ENCODE data around the gene FAM170B.

Gene FAM170B

DNA sequence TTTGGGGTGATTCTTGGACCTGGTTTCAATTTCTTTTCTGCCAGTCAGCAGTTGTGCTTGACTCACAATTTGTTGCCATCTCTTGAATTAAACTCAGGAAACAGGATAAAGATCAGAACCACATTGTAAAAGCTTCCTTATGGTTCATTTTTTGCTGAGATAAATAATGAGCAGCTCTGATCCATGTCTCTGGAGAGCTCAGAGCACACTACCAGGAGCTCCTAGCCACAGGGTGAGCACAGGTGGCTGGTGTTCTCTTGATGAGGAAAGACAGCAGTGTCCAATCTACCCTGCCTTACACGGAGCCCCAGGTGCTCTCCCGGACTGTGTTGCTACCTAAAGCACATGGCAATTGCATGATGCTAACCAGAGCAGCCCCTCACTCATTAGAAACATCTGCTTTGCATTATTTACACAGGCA, 17.2 kb upstream of the FAM170B start:
- no peak for DNase-seq

DNA sequence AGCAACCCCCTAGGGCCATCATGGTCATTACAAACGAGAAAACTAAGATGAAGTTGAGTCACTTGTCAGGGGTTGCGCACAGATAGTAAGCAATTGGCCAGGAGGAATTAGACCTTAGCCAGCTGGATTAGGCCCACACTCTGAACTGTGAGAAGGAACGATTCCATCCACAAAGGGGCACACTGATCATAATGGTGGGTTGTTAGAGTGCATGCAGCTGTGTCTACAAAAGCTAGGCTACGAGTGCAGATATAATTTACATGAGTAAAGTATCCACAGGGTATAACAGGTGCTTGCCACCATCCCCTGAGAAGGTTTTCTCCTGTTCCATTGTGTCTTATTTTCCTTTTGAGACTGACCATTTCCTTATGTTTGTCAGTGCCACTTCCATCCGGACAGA, 16.6 kb upstream of the FAM170B start:
- no peak for DNase-seq

DNA sequence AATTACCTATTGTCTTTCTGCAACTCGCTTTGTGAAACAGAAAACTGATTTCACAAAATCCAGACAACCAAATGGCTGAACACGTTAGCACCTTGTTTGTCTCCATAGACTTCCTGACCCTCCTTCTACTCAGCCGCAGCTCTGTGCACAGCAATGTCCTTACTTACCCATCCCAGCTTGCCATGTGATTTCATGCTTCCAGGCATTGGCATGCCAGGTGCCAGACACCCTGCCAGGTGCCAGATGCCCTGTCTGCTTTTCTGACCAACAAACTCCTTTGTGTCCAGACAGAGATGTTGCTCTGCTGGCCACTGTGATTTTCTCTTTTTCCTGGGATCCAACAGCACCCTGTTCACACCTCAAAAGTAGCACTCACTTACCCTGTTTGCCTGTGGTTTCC, 16.1 kb upstream of the FAM170B start:
- DNase-seq: no peak

DNA sequence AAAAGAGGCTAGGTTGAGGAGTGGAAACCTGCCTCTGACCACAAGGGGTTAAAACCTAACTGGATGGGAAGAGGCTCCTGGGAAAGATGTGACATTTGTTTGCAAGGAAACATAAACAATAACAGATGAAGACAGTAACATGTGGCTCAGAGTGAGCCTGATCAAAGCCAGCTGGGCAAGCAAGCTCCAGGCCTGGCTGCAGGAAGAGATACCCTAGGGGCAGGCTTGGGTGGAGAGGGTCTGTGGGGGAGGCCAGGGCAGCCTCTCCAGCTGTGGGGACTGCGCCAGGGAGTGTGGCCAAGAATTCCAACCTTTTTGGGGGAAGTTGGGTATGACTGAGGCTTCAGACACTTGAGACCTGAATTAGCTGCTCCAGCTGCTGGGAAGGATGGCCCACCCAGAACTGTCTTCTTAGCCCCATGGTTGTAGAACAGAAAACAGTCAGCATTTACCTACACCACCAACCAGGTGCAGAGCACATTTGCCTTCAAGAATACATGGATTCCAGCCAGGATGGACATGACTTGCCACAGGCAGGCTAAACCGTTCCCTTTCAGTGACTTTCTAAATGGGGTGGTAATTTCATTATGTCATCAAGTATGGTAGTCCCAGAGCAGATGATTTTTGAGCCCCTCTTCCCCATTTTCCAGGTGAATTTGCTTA, 10.4 kb upstream of the FAM170B start:
- no peak for DNase-seq

DNA sequence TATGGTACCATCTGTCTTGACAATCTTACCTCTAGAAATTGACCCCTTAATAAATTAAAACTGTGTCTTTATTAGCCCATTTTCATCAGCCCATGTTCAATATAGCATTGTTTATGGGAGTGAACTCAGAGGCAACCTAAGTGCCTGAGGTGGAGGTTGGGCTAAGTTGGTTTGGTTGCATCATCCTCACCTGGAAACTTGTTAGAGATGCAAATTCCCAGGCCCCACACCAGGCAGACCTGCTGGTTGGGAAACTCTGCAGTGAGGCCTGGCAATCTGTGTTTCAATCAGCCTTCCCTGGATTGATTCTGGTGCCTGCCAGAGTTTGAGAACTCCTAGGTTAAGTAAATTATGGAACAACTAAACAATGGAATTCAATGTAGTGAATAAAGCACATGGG, 9.4 kb upstream of the FAM170B start:
- no peak for DNase-seq

DNA sequence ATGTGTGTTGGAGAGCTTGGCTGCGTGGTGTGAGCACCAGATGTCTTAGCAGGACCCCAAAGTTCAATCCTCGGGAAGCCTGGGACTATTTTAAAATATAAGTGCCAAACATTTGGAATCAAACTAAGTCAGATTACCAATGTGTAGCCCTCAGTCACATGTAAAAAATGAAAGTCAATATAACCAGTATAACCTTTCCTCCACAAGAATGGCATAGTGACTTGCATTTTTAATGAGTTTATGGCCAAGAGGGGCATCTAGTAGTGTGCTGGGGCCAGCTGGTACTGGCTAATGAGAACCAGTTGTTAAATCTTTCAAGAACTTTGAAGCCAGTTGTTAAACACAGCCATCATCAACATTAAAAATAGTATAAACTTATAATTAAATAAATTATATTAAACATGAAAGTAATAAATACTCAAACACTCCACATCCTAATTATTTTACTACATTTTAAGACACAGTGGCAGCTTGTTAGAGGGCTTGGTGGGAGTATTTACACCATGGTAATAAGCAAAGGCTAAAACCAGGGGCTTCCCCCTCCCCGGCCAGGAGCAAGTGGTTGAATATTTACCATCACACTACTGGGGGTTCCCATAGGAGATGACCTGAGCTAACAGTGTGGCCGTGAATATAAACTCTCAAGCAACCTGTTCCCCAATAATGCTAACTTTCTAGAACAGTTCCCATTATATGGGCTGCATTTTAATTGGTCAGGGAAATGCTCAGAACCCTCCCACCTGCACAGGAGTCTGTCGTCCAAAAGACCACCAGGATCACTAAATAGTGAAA, 7.9 kb upstream of the FAM170B start:
- DNase-seq: no peak

DNA sequence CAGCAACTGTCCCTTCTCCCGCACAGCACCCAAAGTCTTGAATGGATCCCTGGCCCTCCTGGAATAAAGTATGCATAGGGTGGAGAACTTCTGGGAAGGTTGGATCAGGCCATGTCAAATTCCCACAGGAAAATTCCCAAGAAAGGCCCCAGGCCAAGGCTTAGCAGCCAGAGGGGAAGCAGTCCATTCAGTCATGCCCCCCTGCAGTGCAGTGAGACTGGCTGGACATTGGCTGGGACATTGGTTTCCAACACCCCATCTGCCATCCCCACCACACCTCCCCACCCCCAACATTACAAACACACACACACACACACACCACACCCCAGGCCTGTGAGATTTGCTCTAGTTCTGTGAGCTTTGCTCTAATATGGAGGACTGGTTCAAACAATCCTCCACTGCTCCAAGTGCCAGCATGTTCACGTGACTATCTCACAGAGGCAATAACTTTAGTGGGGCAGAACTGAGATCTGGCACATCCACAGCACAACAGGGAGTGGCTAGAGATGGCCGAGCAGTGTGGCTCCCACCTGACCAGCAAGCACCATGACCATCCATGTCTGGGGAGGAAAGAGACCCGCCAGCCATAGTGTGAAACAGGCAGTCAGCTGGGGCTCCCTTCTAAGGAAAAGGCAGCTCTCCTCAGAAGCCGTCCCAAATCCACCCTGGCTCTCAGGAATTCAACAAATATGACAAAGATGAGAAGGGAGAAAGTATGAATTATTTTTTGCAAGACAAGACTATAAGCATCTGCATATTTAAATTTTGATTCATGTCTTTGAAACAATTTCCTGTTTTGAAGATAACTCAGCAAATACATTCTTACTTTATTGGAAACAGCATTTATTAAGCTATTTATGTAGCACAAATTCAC, 6.7 kb upstream of the FAM170B start:
- DNase-seq: no peak

DNA sequence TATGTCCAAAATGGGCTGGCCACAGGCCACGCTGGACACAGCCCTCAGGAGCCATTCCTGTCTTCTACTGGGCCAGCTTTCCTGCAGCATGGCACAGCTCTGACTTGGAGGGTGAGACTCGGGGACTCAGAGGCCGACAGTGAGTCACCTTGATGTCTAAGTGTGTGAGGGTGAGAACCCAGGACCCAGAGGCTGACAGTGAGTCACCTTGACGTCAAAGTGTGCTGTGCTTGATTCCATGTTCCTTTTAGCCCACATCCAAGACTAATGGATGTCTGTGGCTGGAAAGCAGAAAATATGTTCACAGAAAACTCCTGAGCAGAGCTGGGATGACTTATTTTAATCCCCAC, 6.0 kb upstream of the FAM170B start:
- no peak for DNase-seq

DNA sequence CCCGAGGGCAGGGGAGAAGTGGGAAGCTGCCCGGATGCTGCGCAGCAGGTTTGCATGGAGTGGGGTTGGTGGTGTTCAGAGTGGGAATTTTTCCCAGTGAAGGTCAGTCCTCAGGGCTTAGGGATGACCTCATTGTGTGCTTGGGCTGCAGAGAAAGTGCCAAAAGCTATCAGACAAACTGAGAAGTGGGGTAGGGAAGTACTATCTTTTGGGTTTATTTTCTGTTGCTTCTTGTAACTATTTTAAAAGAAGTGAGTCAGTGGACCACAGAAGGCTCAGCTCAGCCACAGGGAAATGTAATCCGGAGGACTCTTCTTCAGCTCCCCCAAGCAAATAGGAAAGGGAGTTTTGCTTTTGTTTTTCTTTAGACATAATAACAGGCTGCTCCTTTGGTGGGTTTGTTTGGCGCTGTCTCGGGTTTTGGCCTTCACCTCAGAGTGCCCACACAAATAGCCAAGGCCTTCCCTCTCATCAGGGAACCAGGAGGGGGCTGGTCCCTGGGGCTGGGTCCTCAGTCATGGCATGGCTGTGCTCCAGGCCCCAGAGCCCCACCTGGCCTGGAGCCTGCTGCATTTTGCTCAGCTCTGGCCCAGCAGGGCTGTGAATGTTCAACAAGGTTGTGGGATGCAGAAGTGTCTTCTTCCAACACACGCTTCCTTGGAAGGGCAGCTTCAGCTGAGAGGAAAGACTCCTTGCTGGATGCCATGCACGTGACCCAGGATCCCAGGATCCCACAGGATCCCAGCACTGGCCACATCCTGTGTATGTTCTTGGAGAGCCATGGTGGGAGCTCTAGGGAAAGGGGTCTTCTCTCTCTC, 5.4 kb upstream of the FAM170B start:
- DNase-seq: no peak

DNA sequence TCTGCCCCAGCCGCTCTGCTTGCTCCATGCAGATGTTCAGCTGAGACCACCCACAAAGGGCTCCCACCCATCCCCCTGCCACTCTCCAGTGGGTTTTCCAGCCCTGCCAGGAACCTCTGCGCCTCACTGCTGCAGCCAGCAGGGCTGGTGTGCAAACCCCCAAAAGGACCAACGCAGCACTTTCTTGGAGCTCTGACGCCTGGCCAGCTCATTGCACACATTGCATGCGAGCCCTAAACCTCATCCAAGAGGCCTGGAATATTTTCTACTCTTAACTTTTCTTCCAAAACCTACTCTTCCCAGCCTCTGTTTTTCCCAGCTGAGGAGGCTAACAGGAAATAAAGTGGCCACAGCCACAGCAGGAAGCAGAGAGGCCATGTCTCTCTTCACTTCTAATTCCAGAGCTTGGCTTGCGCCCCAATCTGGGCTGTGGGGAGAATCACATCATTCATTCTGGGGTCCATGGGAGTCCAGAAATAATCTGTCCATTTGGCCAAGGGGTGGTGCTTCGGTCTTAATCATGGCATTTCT, 4.6 kb upstream of the FAM170B start:
- DNase-seq: no peak

DNA sequence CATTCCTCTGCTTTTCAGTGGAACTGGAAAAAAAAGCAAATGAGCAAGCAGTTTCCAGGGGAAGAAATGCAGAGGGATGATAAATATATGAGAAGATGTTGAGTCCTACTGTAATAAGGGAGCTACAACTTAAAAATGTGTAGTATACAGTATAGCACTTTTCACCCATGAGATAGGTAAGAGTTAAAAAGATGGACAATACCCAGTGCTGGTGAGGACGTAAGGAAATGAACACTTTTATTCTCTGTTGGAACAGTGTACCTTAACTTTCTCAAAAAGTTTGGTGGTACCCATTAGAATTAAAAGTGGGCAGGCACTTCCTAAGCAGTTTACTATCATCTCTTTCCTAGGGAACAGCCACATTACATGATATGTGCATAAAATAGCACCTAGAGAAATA, 2.7 kb upstream of the FAM170B start:
- DNase-seq: no peak

DNA sequence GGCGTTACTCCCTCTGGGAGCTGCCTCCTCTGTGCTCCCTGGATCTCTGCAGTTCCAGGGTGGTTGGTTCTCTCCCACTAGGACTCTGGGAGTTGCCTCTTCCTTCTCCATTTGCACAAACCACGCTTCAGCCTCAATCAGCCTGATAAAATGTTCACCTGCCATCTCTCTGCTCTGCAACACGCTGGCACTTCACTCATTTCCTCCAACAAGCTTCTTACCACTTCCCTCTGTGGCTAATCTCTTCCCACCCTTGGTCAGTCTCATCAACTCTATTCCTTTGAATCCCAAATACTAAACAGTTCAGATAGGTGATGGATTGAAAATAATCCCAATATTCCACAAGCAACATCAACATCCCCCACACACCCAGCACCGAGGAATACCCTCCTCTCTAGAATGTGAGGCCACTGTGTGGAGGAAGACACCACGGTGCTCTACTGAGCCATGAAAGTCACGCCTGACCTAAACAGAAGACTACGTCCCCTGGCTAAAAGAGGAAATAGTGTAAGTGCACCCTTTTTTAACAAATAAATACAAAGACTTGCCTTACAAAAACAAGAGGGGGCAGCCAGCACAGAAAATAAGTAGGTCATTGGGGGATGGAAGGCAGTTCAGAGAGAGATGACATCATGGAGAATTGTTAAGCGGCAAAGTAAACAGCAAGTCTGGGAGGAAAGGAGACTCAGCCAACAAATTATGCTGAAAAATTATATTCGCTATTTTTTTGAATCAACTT, 1.9 kb upstream of the FAM170B start:
- DNase-seq: no peak

DNA sequence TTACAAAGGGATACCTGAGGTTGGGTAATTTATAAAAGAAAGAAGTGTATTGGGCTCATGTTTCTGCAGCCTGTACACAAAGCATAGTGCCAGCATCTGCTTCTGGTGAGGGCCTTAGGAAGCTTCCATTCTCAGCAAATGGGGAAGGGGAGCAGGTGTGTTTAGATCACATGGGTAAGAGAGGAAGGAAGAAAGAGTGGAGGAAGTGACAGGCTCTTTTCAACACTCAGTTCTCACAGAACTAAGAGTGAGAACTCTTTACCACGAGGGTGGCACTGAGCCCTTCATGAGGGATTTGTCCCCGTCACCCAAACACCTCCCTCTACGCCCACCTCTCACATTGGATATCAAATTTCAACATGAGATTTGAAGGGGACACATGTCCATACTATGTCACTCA, 506 bp upstream of the FAM170B start:
- no peak for DNase-seq

DNA sequence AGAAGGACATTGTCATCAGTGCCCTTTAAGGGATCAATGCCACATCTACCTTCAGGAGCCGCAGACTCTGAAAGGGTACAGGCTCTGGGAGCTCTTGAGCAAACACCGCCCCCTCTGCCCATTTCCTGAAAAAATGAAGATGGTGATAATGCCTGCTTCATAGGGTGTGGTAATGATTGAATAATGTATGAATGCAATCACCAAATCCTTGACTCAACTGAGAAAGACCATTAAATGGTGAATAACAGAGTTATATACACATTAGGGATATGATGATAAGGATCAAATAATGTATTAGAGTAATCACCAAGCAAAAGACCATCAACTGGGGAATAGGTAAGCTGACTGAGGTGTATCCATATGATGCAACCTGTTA, 1.5 kb downstream of the FAM170B start:
- no peak for DNase-seq

DNA sequence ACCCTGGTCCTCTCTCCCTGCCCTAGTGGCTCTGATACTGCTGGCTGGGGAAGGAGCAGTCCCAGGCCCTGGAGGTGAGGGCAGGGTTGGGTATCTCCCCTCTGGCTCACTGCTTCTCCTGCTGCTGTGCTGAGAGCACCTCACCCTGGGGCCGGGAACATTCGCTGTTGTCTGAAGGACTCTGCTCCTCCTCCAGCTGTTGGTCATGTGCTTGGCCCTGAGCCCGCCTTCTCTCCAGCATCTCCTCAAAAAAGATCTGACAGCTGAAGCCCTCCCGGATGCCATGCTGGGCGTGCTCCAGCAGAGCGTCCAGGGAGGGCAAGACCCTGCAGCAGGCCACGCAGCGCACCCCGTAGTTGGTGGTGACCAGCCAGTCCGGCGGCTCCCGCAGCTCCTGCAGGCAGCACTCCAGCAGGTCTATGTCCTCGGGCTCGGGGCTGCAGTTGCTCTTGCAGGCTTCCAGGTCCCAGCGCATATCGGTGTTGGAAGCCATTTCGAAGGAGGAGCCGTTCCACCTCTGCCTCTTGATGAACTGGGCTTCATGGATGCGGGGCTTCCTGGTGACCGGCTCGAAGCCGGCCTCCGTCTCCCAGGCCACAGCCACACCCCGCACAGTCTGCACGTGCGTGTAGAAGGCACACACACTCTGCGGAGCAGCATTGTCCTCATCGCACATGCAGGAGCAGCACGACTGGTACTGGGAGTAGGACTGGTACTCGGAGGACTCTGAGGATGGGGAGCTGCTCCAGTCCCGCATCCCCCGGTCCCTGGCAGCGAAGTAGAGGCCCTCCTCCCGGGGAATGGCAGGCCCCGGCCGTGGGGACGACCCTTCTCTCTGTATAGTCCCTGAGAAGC, 2.1 kb downstream of the FAM170B start:
- no peak for DNase-seq

DNA sequence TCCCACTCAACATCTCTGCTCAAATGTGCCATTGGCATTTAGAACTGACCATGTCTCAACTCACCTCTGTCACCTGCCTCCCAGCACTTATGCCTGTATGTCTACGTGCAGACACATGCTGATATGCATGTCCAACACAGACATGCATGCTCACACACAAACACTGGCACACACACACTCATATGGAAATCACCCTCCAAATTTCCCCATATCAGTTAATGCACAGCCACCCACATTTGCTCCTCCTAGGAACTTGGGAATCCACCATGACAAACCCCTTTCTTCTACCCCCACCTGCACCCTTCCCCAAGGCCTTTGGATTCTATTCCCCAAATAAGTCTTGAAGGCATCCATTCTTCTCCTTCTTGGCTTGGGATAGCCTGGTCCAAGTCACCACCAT, 4.4 kb downstream of the FAM170B start:
- no peak for DNase-seq

DNA sequence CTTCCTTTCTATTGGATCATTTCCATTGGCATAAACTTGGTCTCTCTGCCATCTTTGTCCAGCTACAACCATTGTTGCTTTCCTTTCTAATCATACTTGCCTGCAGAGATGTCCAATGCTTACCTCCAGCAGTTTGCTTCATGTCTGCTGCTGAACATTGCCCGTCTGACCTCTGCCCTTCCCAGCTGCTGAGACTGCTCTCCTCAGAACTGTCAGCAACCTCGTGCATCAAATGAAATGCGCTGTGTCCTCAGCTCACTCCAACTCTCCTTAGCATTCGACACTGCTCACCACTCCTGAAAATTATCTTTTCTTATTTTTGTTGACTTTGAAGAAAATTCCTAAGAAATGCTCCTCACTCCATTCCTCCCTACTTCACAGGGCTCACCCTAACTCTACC, 5.0 kb downstream of the FAM170B start:
- DNase-seq: no peak

DNA sequence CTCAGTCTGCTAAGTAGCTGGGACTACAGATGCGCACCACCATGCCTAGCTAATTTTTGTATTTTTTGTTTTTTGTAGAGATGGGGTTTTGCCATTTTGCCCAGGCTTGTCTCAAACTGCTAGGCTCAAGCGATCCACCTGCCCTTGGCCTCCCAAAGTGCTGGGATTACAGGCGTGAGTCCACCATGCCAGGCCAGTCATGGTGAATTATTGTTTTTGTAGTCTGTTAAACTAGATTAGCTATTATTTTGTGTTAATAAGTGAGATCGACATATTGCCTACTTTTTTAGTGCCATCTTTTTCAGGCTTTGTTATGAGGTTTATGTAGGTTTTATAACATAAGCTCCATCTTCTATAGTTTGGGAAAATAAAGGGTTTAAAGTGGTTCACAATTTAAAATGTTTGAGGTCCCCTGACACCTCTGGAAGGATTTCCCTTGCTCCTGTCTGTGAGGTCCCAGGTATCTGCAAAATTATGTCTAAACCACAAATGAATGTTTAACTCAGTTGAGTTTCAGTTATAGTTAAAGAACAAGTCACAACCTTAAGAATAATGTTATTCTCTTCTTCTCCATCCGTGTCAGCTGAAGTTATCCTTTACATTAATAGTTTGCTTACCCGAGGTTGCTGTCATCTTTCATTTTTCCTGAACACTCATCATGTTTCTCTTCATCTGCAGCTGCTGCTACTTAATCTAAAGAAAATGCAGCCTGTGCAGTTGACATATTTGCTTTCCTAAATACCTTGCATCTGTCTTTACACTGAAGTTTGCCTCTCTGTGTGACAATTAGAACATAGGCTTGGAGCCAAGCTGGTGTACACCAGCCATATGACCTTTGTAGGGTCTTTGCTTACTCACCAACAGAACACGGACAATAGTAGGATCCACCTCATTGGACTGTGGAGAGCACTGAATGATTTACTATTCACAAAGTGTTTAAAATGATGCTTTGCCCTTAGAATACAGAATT, 9.6 kb downstream of the FAM170B start:
- DNase-seq: no peak

DNA sequence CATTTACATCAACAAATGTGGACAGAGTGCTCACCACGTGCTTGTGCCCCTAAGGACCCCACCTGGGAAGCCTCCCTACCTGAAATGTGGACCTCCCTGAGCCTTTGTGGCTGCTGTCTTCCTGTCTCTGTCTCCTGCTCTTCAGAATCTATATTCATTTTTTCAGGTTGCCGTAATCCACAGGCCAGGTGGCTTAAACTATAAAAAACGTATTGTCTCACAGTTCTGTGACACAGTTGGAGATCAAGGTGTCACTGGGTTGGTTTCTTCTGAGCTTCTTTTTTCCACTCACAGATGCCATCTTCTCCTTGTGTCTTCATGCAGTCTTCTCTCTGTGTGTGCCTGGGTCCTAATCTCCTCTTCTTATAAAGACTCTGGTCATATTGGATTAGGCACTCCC, 12.9 kb downstream of the FAM170B start:
- DNase-seq: no peak

DNA sequence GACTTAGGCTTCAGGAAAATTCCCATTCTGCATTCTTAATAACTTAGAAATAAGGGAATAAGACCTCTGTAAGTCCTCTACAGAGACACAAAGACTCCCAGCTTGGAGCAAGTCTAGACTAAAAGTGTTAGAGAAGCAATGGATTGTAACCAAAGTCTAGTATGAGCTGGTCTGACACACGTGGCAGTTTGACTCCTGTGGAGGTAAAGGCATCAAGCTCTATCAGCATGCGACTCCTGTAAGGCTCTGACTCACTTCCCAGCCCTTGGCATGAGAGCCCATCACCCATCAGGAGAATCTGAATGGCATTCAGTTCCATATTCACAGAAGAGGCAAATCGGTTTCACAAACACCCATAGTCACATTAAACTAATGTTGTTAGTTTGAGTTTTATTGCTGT, 14.1 kb downstream of the FAM170B start:
- no peak for DNase-seq

Measured in activated CD4-positive, alpha-beta T cell treated with anti-CD3 and anti-CD28 coated beads, Interleukin-2, amount 50 U/mL, for 4 hours (primary cell).